Esophagus muscularis mucosa (tissue), 4 donors: Measurements from ENCODE around the gene CSTF3. TPM values are rescaled to one million over a fixed set of nuclear protein-coding genes. Genes with fewer than 3 reads are reported as not detected.

Experiments used
- DNase-seq: peaks from one replicate; pipeline ENCODE4 v3.0.0-alpha.2; 2017; ENCODE audit errors: extremely low spot score
- H3K27ac ChIP-seq, 4 donors: fragments of 200-600 bp; sonication (generic); replicated peaks in 1 of 4; 1 replicate in 3 of 4; 2 replicates in 1 of 4; pipeline ENCODE4 v1.5.1; 2016 to 2019; ENCODE audit warnings: mild to moderate bottlenecking in 1 of 4
- H3K27me3 ChIP-seq, 4 donors: fragments of 200-600 bp; sonication (generic); one replicate each; pipeline versions ENCODE4 v1.5.1 to v1.6.0; 2016 to 2019
- H3K36me3 ChIP-seq, 4 donors: fragments of 200-600 bp; sonication (generic); one replicate each; pipeline ENCODE4 v1.5.1; 2016 to 2019
- H3K4me1 ChIP-seq, 4 donors: fragments of 200-600 bp; sonication (generic); one replicate each; pipeline ENCODE4 v1.5.1; 2016 to 2019
- H3K4me3 ChIP-seq, 4 donors: fragments of 200-600 bp; sonication (generic); 1 replicate in 2 of 4; 2 replicates in 2 of 4; pipeline ENCODE4 v1.5.1; 2016 to 2019; ENCODE audit warnings: mild to moderate bottlenecking in 4 of 4, moderate library complexity in 1 of 4
- H3K9me3 ChIP-seq, 4 donors: fragments of 200-600 bp; sonication (generic); 1 replicate in 3 of 4; 2 replicates in 1 of 4; pipeline ENCODE4 v1.5.1; 2016 to 2019
- CTCF ChIP-seq, 3 experiments: fragments of 200-600 bp in 2 of 3; fragments of 450-650 bp in 1 of 3; sonication (generic) in 2 of 3; IDR thresholded peaks; one replicate each; pipeline ENCODE4 v1.5.1; 2017 to 2019; ENCODE audit warnings: antibody characterized with exemption in 3 of 3, mild to moderate bottlenecking in 2 of 3, moderate library complexity in 1 of 3
- EP300 ChIP-seq: sonication (generic); formaldehyde crosslinking; IDR thresholded peaks from one replicate; pipeline ENCODE4 v1.6.1; 2017; ENCODE audit warnings: antibody characterized with exemption
- POLR2A ChIP-seq: fragments of 450-650 bp; IDR thresholded peaks from one replicate; pipeline ENCODE4 v1.6.1; 2017; ENCODE audit warnings: antibody characterized with exemption, moderate library complexity, mild to moderate bottlenecking, low read depth
- POLR2AphosphoS5 ChIP-seq, 2 donors: sonication (generic); formaldehyde crosslinking; IDR thresholded peaks; one replicate each; pipeline ENCODE4 v1.6.1; 2017; ENCODE audit warnings: antibody characterized with exemption in 2 of 2
- WGBS: methylation state at CpG from one replicate; pipeline ENCODE4 v1.1.5; 2018; 5-methylcytosine and 5-hydroxymethylcytosine counted together
- intact Hi-C: fragments of 100-400 bp; cut with DNase I; formaldehyde crosslinking; loops from one replicate; pipeline ENCODE4 v1.15.1; 2023
- total RNA-seq, 4 donors: library from RNA; depleted of rRNA; stranded (reverse); fragments of >200 nt; gene quantifications; one replicate each; pipeline versions ENCODE4 v1.1.0 to v1.2.1, GENCODE V29; 2016

The CSTF3 gene
- total RNA-seq, 4 donors from 2014 or later = 7.1 to 12.5 (median 9.5) TPM

- intact Hi-C loops = loop anchor here (2.0 kb wide), 1 partner anchor 104 kb away; no protein-coding TSS in a partner anchor
- H3K4me3 ChIP-seq = no peak overlapping the region
- peak overlapping the region in 1 of 4 donors; percentile 45 for H3K27ac ChIP-seq
- H3K4me1 ChIP-seq = peaks cover 0 to 41% (median 36%) of the 10 kb centered on the region in 4 donors
- TF ChIP-seq CTCF (IDR thresholded peaks at IDR 0.05) (no peak), POLR2A (no peak), EP300 (no peak), POLR2AphosphoS5 (IDR thresholded peaks at IDR 0.05) (no peak)
- H3K9me3 ChIP-seq = no peaks in the 10 kb centered on the region
- H3K36me3 ChIP-seq = peaks cover 44 to 87% (median 79%) of the 10 kb centered on the region in 4 donors
- no peak for DNase-seq
- no peaks in the 10 kb centered on the region for H3K27me3 ChIP-seq
- WGBS = 89% methylated on average over 5 of the region's 5 CpGs
Observed at GRCh38 chr11:33064866-33065265, 96.4 kb downstream of the CSTF3 start.

GRCh38 chr11:33064033-33064825, 97.1 kb downstream of the CSTF3 start:
- Histone ChIP-seq H3K9me3 (no peaks in the 10 kb centered on the region), H3K27me3 (no peaks in the 10 kb centered on the region), H3K4me1 (peaks cover 0 to 41% (median 36%) of the 10 kb centered on the region in 4 donors), H3K4me3 (no peak overlapping the region), H3K27ac (peak overlapping the region in 3 of 4 donors; percentile 38 to 45 (median 40)), H3K36me3 (peaks cover 44 to 87% (median 79%) of the 10 kb centered on the region in 4 donors)
- TF ChIP-seq CTCF (IDR thresholded peaks at IDR 0.05) (no peak), EP300 (no peak), POLR2AphosphoS5 (IDR thresholded peaks at IDR 0.05) (no peak), POLR2A (no peak)
- intact Hi-C loops = loop anchor here (2.0 kb wide), 1 partner anchor 103 kb away; no protein-coding TSS in a partner anchor
- DNase-seq = no peak
- 38% methylated on average over 11 of the region's 11 CpGs for WGBS

GRCh38 chr11:33063326-33063881, 97.9 kb downstream of the CSTF3 start:
- intact Hi-C loops = no loop called here
- H3K27ac ChIP-seq = peak overlapping the region in 2 of 4 donors; percentile 40 to 45
- peaks cover 41 to 87% (median 79%) of the 10 kb centered on the region in 4 donors for H3K36me3 ChIP-seq

GRCh38 chr11:33062137-33062536, 99.1 kb downstream of the CSTF3 start:
- Histone ChIP-seq H3K27ac (no peak overlapping the region), H3K4me1 (peaks cover 0 to 41% (median 36%) of the 10 kb centered on the region in 4 donors), H3K4me3 (no peak overlapping the region), H3K27me3 (no peaks in the 10 kb centered on the region), H3K9me3 (no peaks in the 10 kb centered on the region), H3K36me3 (peaks cover 42 to 86% (median 78%) of the 10 kb centered on the region in 4 donors)
- WGBS = 60% methylated on average over 5 of the region's 5 CpGs
- TF ChIP-seq CTCF (IDR thresholded peaks at IDR 0.05) = no peak
- TF ChIP-seq POLR2A = no peak
- TF ChIP-seq POLR2AphosphoS5 (IDR thresholded peaks at IDR 0.05) = no peak
- TF ChIP-seq EP300 = no peak
- DNase-seq = no peak
- intact Hi-C loops = no loop called here

More at GRCh38 chr11:33063326-33063881, 97.9 kb downstream of the CSTF3 start:
- H3K9me3 ChIP-seq = no peaks in the 10 kb centered on the region
- WGBS = 49% methylated on average over 3 of the region's 3 CpGs
- H3K27me3 ChIP-seq = no peaks in the 10 kb centered on the region
- no peak for DNase-seq
- no peak for TF ChIP-seq CTCF (IDR thresholded peaks at IDR 0.05)
- H3K4me3 ChIP-seq = no peak overlapping the region
- peaks cover 0 to 41% (median 36%) of the 10 kb centered on the region in 4 donors for H3K4me1 ChIP-seq
